NT2/D1 (cell line): ENCODE data around the gene VTCN1.

Experiments used
- SUZ12 ChIP-seq: IDR thresholded peaks from 2 replicates; pipeline ENCODE4 v1.6.1; 2011; ENCODE audit not compliant: insufficient read length, insufficient read depth; ENCODE audit errors: extremely low read depth
- YY1 ChIP-seq: IDR thresholded peaks from 2 replicates; pipeline ENCODE4 v1.6.1; 2011; ENCODE audit not compliant: insufficient read length, insufficient read depth
- ZNF274 ChIP-seq: IDR thresholded peaks from 2 replicates; pipeline ENCODE4 v1.6.1; 2011; ENCODE audit warnings: mild to moderate bottlenecking, low read depth, low read length

GRCh38 chr1:117169871-117170596, 40.7 kb downstream of the VTCN1 start:
- no peak for TF ChIP-seq YY1
- no peak for TF ChIP-seq SUZ12
- no peak for TF ChIP-seq ZNF274
